ENCODE data around the gene PCSK4. TPM values are rescaled to one million over a fixed set of nuclear protein-coding genes. Genes with fewer than 3 reads are reported as not detected.

Gene PCSK4
- polyA plus RNA-seq, 1 donor (not counting 4 experiments of a cell fraction or from before 2014, with no cell fraction given), result 0.25 TPM

DNA sequence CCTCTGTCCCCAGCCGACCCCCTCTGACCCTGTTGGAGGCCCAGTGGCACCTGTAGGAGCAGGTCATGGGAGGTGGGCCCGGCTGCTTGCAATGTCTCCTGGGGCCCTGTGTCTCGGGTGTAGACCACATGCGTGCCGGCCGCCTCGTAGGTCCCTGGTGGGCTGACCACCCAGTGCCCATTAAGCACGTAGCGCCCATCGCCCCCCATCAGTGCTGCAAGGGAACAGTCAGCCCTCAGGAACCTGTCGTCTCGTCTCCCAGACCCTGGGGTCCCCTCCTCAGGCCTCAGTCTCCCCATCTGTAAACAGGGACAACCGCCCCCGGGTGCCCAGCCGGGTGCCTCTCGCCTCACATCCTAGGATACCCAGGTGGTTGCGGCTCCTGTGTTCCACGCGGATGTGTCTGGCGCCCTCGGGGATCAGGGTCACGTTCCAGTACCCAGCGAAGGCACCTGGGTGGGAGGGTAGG lies 17.1 kb upstream of the PCSK4 start:
- dilution Hi-C loops (cut with MboI; ENCODE audit: extremely low pct_ligation_motif_present, low sequenced_read_pairs), result no loop called here
- no peaks in the 10 kb centered on the region for H3K79me2 ChIP-seq (ENCODE audit: control insufficient read depth, insufficient read depth, low read length)
- FAIRE-seq, result no peak
- peaks cover 17% of the 10 kb centered on the region for H3K4me1 ChIP-seq (ENCODE audit: control insufficient read depth, extremely low read depth, insufficient read depth, low read length)
- no peak for TF ChIP-seq EZH2 (IDR thresholded peaks at IDR 0.05; ENCODE audit: low read length)
- TF ChIP-seq, protein P1, sequence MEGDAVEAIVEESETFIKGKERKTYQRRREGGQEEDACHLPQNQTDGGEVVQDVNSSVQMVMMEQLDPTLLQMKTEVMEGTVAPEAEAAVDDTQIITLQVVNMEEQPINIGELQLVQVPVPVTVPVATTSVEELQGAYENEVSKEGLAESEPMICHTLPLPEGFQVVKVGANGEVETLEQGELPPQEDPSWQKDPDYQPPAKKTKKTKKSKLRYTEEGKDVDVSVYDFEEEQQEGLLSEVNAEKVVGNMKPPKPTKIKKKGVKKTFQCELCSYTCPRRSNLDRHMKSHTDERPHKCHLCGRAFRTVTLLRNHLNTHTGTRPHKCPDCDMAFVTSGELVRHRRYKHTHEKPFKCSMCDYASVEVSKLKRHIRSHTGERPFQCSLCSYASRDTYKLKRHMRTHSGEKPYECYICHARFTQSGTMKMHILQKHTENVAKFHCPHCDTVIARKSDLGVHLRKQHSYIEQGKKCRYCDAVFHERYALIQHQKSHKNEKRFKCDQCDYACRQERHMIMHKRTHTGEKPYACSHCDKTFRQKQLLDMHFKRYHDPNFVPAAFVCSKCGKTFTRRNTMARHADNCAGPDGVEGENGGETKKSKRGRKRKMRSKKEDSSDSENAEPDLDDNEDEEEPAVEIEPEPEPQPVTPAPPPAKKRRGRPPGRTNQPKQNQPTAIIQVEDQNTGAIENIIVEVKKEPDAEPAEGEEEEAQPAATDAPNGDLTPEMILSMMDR (optimal IDR thresholded peaks at IDR 0.05 in 1 of 3, IDR thresholded peaks at IDR 0.05 in 1 of 3, conservative IDR thresholded peaks at IDR 0.05 in 1 of 3; ENCODE audit: extremely low read depth in 1 of 3, insufficient read depth in 2 of 3, low read length in 3 of 3), result no peak
- H3K9me3 ChIP-seq (ENCODE audit: control insufficient read depth, low read depth, low read length), result no peaks in the 10 kb centered on the region
- no peak overlapping the region for H2AFZ ChIP-seq (ENCODE audit: control insufficient read depth, low read length)
- H3K27ac ChIP-seq (ENCODE audit: control insufficient read depth, insufficient read depth, low read length), result peak overlapping the region; percentile 47
- no peak for DNase-seq (ENCODE audit: low read depth, low spot score)
- H3K27me3 ChIP-seq (ENCODE audit: control insufficient read depth, extremely low read depth, insufficient read depth, low read length), result peaks cover 19% of the 10 kb centered on the region
- H3K9ac ChIP-seq (ENCODE audit: control insufficient read depth, extremely low read depth, insufficient read depth, low read length), result no peak overlapping the region
- H3K36me3 ChIP-seq (ENCODE audit: control insufficient read depth in 2 of 2, extremely low read depth in 1 of 2, insufficient read depth in 2 of 2, low read length in 2 of 2), result peaks cover 0 to 5% of the 10 kb centered on the region in 2 experiments
- H3K9me1 ChIP-seq (ENCODE audit: control insufficient read depth, extremely low read depth, insufficient read depth, low read length), result no peaks in the 10 kb centered on the region
- peak overlapping the region in 2 of 3 experiments; percentile 55 to 69 for H3K4me3 ChIP-seq (ENCODE audit: control insufficient read depth in 2 of 3, extremely low read depth in 1 of 3, insufficient read depth in 2 of 3, low read depth in 1 of 3, low read length in 3 of 3)
- peak overlapping the region; percentile 75 for H3K4me2 ChIP-seq (ENCODE audit: control insufficient read depth, extremely low read depth, insufficient read depth, low read depth, low read length)
- H4K20me1 ChIP-seq (ENCODE audit: control insufficient read depth, extremely low read depth, insufficient read depth, low read length), result no peaks in the 10 kb centered on the region

DNA sequence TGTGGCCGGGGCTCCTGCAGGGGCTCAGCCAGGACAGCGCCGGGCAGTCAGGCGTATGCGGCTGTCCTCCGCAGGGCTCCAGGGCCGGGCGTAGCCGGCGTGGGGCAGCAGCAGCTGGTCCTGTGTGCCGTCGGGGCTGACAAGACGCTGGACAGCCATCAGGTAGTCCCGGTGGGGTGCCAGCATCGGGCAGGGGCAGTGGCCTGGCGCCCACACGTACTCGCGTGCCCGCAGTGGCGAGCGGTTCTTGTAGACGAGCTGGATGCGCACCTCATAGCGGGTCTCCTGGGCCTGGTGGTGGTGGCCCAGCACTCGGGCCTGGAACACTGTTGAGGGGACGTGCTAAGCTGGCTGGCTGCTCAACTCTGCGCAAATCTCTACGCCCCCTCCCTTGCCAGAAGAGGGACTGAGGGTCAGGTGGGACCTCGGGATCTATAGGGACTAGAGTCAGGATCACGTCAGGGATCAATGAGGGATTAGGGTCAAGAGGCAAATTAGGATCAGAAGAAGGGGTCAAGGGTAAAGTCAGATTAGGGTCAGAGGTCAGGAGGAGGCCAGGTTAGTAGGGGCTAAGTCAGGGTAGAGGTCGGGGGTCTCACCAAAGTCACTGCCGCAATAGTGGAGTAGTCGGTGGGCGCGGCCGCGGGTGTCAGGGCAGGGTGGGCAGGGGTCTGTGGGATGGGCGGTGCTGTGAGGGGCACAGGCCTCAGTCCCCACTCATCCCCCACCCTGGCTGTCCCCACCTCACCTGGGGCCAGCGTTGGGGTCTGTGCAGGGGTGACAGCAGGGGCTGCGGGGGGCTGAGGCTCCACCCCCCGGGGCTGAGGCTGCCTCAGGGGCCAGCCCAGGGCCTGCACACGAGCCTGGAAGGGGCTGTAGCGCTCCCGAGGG lies 16.1 kb upstream of the PCSK4 start:
- Histone ChIP-seq H3K9me3 (ENCODE audit: control insufficient read depth, low read depth, low read length) (no peaks in the 10 kb centered on the region), H3K4me1 (ENCODE audit: control insufficient read depth, extremely low read depth, insufficient read depth, low read length) (peaks cover 12% of the 10 kb centered on the region)
- no peak for FAIRE-seq

More for the DNA sequence above, 16.1 kb upstream of the PCSK4 start:
- TF ChIP-seq, protein P1 (optimal IDR thresholded peaks at IDR 0.05 in 1 of 3, IDR thresholded peaks at IDR 0.05 in 1 of 3, conservative IDR thresholded peaks at IDR 0.05 in 1 of 3; ENCODE audit: extremely low read depth in 1 of 3, insufficient read depth in 2 of 3, low read length in 3 of 3), result no peak
- no peak for TF ChIP-seq EZH2 (IDR thresholded peaks at IDR 0.05; ENCODE audit: low read length)
- Histone ChIP-seq H3K4me2 (ENCODE audit: control insufficient read depth, extremely low read depth, insufficient read depth, low read depth, low read length) (no peak overlapping the region), H3K9me1 (ENCODE audit: control insufficient read depth, extremely low read depth, insufficient read depth, low read length) (no peaks in the 10 kb centered on the region), H3K4me3 (ENCODE audit: control insufficient read depth in 2 of 3, extremely low read depth in 1 of 3, insufficient read depth in 2 of 3, low read depth in 1 of 3, low read length in 3 of 3) (no peak overlapping the region), H3K36me3 (ENCODE audit: control insufficient read depth in 2 of 2, extremely low read depth in 1 of 2, insufficient read depth in 2 of 2, low read length in 2 of 2) (peaks cover 0 to 5% of the 10 kb centered on the region in 2 experiments), H3K79me2 (ENCODE audit: control insufficient read depth, insufficient read depth, low read length) (no peaks in the 10 kb centered on the region), H4K20me1 (ENCODE audit: control insufficient read depth, extremely low read depth, insufficient read depth, low read length) (no peaks in the 10 kb centered on the region), H2AFZ (ENCODE audit: control insufficient read depth, low read length) (no peak overlapping the region), H3K9ac (ENCODE audit: control insufficient read depth, extremely low read depth, insufficient read depth, low read length) (no peak overlapping the region), H3K27ac (ENCODE audit: control insufficient read depth, insufficient read depth, low read length) (no peak overlapping the region), H3K27me3 (ENCODE audit: control insufficient read depth, extremely low read depth, insufficient read depth, low read length) (peaks cover 19% of the 10 kb centered on the region)
- no peak for DNase-seq (ENCODE audit: low read depth, low spot score)
- dilution Hi-C loops (cut with MboI; ENCODE audit: extremely low pct_ligation_motif_present, low sequenced_read_pairs), result no loop called here
